AG09309 (cell line): ENCODE data around the gene PLIN4.

Experiments
- DNase-seq: peaks from one replicate; pipeline ENCODE4 v3.0.0-alpha.2; 2010; ENCODE audit warnings: low read depth
- H3K4me3 ChIP-seq: 2 replicates; pipeline ENCODE4 v1.5.1; 2011; ENCODE audit warnings: mild to moderate bottlenecking, low read depth, low read length, moderate library complexity; ENCODE audit not compliant: control insufficient read depth
- CTCF ChIP-seq: IDR thresholded peaks from 2 replicates; pipeline ENCODE4 v1.5.1; 2011; ENCODE audit warnings: mild to moderate bottlenecking, low read depth, low read length, inconsistent platforms; ENCODE audit not compliant: insufficient read depth, control insufficient read depth; ENCODE audit errors: missing control alignments

The PLIN4 gene

DNA sequence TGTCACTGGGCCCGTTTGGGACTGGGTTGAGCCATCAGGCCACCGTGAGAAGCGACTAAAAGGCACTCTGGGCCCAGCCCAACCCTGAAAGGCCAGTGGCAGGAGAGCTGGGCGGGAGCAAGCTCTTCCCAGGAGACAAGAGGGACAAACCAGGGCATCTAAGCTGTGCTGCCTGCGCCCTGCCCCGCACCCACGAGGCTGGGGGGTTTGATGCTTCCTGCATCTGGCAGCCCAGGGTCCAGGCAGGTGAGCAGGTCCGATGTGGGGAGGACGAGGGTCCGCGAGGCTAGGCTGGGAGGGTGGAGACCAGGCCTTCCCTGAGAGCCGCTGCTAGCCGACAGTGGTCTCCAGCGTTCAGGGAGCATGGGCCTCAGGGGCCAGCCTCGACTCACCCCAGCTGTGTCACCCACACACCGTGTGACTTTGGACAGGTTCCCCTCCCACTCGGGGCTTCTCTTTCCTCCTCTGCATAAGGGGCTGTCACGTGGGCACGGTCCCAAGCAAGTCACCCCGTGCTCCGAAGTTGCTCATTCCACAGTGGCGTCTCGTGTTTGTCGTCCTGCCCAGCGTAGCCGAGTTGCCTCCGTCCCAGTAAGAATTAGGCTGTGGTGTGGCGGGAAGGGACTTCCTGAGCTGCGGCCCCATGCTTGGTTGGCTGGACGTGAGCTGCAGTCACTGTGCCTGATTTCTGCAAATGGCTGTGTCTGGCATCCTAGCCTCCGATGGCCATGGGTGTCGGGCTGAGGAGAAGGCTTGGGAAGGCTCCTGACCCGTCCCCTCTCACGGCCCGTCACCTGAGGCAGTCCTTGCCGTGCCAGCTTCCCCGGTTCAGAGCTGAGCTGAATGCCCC is 15.8 kb downstream of the PLIN4 start:
- no peak overlapping the region for H3K4me3 ChIP-seq
- TF ChIP-seq CTCF: no peak
- no peak for DNase-seq

- H3K4me3 ChIP-seq: no peak overlapping the region
- DNase-seq: no peak
- TF ChIP-seq CTCF: no peak
These were observed 16.6 kb downstream of the PLIN4 start for GRCh38 chr19:4501691-4502090.

DNA sequence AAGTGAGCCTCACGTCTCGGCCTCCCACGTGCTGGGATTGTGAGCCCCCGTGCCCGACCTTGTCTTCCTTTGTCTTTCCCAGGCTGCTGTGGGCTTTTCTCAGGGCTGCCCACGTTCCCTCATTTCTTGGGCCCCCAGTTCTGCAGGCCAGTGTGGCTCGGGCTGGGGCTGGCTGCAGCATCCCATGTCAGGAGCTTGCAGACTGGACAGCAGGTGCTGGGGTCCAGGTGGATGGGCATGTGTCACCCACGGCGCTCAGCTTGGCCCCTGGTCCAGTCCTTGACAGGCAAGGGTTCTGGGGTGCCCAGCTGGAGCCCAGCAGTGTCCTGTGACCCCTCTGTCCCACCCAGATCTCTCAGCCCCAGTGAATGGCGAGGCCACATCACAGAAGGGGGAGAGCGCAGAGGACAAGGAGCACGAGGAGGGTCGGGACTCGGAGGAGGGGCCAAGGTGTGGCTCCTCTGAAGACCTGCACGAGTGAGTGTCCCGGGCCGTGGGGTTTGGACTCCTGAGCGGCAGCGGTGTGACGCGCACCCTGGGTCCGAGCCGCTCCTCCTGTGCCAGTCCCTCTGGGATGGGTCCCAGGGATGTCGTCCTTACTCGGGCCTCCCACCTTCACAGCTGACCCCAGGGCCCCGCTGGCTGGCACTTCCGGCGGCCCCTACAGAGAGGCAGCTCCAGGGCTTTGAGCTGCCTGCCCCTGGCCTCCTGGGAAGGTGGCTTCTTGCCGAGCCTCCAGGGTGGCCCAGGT is 17.3 kb downstream of the PLIN4 start:
- H3K4me3 ChIP-seq: no peak overlapping the region
- TF ChIP-seq CTCF: no peak

DNA sequence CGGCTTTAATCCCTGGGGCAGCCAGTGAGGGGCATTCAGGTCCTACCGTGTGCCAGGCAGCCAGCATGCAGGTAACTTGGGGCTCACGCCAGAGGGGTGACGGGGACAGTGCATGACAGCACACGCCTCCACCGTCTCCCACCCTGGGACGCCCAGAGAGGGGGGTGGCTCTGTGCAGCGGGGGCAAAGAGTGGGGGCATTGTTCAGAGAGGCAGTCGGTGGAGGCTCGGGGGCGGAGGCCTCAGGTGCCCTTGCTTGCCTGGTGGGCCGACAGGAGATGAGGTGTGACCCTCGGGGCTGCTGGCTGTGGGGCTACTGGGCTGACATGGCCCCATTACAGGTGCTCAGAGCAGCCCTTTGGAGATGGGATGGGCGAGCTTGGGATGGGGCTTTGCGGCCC is 18.4 kb downstream of the PLIN4 start:
- no peak for DNase-seq
- no peak for TF ChIP-seq CTCF
- H3K4me3 ChIP-seq: no peak overlapping the region

More for the DNA sequence above, 17.3 kb downstream of the PLIN4 start:
- DNase-seq: no peak

- no peak for DNase-seq
- no peak for TF ChIP-seq CTCF
- H3K4me3 ChIP-seq: no peak overlapping the region
These were observed 19.0 kb downstream of the PLIN4 start for GRCh38 chr19:4499318-4499717.

- H3K4me3 ChIP-seq: no peak overlapping the region
- no peak for TF ChIP-seq CTCF
- DNase-seq: no peak
These were observed 19.6 kb downstream of the PLIN4 start for GRCh38 chr19:4498694-4499093.
